Hepatocyte (in vitro differentiated cells): ENCODE results near the gene PITPNC1. TPM values are rescaled to one million over a fixed set of nuclear protein-coding genes. Genes with fewer than 3 reads are reported as not detected.

Source experiments
- DNase-seq: peaks from one replicate; pipeline ENCODE4 v3.0.0-alpha.2; 2016; ENCODE audit warnings: low spot score
- H2AFZ ChIP-seq: fragments of 200-600 bp; sonication (generic); 2 replicates; pipeline ENCODE4 v1.6.0; 2016; ENCODE audit warnings: antibody characterized with exemption, mild to moderate bottlenecking
- H3K27ac ChIP-seq: fragments of 200-600 bp; sonication (generic); 2 replicates; pipeline ENCODE4 v1.5.1; 2016; ENCODE audit warnings: mild to moderate bottlenecking
- H3K27me3 ChIP-seq: fragments of 200-600 bp; sonication (generic); 2 replicates; pipeline ENCODE4 v1.6.1; 2016
- H3K36me3 ChIP-seq: fragments of 200-600 bp; sonication (generic); replicated peaks from 2 replicates; pipeline ENCODE4 v1.5.1; 2016; ENCODE audit warnings: low read depth; ENCODE audit not compliant: insufficient read depth
- H3K4me1 ChIP-seq: fragments of 200-600 bp; sonication (generic); 2 replicates; pipeline ENCODE4 v1.5.1; 2016; ENCODE audit warnings: mild to moderate bottlenecking, moderate library complexity; ENCODE audit not compliant: insufficient read depth
- H3K4me2 ChIP-seq: fragments of 200-600 bp; sonication (generic); 2 replicates; pipeline ENCODE4 v1.6.0; 2016
- H3K4me3 ChIP-seq: fragments of 200-600 bp; sonication (generic); 2 replicates; pipeline ENCODE4 v1.5.1; 2016; ENCODE audit warnings: mild to moderate bottlenecking
- H3K79me2 ChIP-seq: fragments of 200-600 bp; sonication (generic); 2 replicates; pipeline ENCODE4 v1.6.0; 2017; ENCODE audit warnings: mild to moderate bottlenecking
- H3K9me2 ChIP-seq: fragments of 200-600 bp; sonication (generic); replicated peaks from 2 replicates; pipeline ENCODE4 v1.6.0; 2017; ENCODE audit warnings: mild to moderate bottlenecking; ENCODE audit not compliant: insufficient read depth
- H3K9me3 ChIP-seq: fragments of 200-600 bp; sonication (generic); 2 replicates; pipeline ENCODE4 v1.5.1; 2016; ENCODE audit warnings: low read depth, mild to moderate bottlenecking
- H4K20me1 ChIP-seq: fragments of 200-600 bp; sonication (generic); 2 replicates; pipeline ENCODE4 v1.6.0; 2016; ENCODE audit warnings: mild to moderate bottlenecking; ENCODE audit not compliant: insufficient read depth, poor library complexity, severe bottlenecking
- EZH2 ChIP-seq: fragments of 200-600 bp; sonication (generic); IDR thresholded peaks from 2 replicates; pipeline ENCODE4 v1.6.1; 2016; ENCODE audit warnings: antibody characterized with exemption, mild to moderate bottlenecking, borderline replicate concordance
- EZH2phosphoT487 ChIP-seq: fragments of 200-600 bp; sonication (generic); IDR thresholded peaks from one replicate; pipeline ENCODE4 v1.6.1; 2018; ENCODE audit warnings: antibody characterized with exemption, mild to moderate bottlenecking, low read depth, moderate library complexity; ENCODE audit not compliant: unreplicated experiment, severe bottlenecking
- WGBS: methylation state at CpG from one replicate; pipeline ENCODE4 v1.1.6; 2016; ENCODE audit warnings: low lambda C conversion rate; ENCODE audit errors: missing lambda C conversion rate; 5-methylcytosine and 5-hydroxymethylcytosine counted together
- polyA plus RNA-seq: library from polyadenylated mRNA; unstranded; fragments of >200 nt; fragmentation: Nextera tagmentation; extraction: Ambion mirVana; gene quantifications from 2 replicates; pipeline ENCODE4 v1.2.1, GENCODE V29; 2016
- total RNA-seq: library from RNA; depleted of rRNA; stranded (reverse); fragments of >200 nt; gene quantifications from 2 replicates; pipeline ENCODE4 v1.2.3, GENCODE V29; 2014
- TF ChIP-seq, protein P1 (sequence below): fragments of 200-600 bp; sonication (generic); IDR thresholded peaks from 2 replicates; pipeline ENCODE4 v1.5.1; 2016; ENCODE audit warnings: antibody characterized with exemption, mild to moderate bottlenecking; ENCODE audit not compliant: poor library complexity

PITPNC1 gene
- total and polyA plus RNA-seq, 2 experiments from 2014 or later, result 4.6 to 8.1 TPM

DNA sequence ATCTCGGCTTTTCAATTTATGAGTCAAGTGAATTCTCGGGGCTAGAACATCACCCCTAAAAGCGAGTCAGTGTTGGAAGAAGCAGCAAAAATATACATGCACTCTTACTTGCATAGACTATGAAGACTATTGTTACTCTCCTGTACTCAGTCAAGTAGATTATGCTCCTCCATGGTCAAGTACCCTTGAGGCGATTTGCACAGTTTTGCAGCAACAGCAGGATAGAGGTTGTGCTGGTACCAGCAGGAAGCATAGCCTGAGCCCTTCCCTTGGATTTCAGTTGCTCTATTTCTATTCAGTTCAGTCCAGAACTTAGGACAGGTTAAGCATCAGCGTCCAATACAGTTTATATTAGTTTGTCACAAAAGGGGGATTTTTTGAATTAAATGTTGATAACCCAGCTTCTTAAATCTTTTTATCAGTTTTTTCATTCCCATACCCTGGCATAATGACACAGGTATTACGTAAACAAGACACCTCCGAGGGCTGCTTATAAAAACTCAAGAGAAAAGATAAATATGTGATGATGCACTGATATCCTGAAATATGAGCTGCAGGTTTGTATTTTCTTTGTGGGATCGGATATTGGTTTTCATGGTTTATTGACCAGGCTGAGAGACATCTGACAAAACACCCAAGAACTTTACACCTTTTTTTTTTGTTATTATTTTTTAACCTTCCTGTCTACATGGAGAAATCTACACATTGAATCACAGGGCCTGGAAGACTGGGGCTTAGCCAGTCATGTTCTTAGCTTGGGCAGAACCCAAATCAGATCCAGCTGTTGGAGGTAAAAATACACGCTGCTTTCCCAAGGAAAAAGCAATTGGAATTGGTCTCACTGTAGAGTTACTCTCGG is 144.1 kb downstream of the PITPNC1 start:
- WGBS, result 68% methylated on average over 10 of the region's 10 CpGs

DNA sequence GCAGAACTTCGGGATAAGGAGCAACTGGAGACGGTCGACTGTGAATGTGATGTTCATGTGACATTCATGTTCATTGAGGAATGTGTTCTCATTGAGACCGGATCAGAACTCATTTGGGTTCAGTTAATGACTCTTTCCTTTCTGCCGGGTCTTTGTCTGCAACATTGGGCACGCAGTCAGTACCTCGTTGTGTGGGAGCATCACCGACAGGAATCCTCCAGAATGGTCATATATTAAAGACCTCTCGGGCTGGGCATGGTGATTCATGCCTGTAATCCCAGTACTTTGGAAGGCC is 144.6 kb downstream of the PITPNC1 start:
- Histone ChIP-seq H3K27ac (no peak overlapping the region), H3K36me3 (no peaks in the 10 kb centered on the region), H3K79me2 (no peaks in the 10 kb centered on the region), H3K4me2 (no peak overlapping the region), H3K27me3 (no peaks in the 10 kb centered on the region), H3K9me3 (no peaks in the 10 kb centered on the region), H3K9me2 (no peaks in the 10 kb centered on the region), H2AFZ (no peak overlapping the region), H3K4me3 (no peak overlapping the region), H4K20me1 (no peaks in the 10 kb centered on the region), H3K4me1 (no peaks in the 10 kb centered on the region)
- WGBS, result 86% methylated on average over 9 of the region's 9 CpGs
- TF ChIP-seq, protein P1, sequence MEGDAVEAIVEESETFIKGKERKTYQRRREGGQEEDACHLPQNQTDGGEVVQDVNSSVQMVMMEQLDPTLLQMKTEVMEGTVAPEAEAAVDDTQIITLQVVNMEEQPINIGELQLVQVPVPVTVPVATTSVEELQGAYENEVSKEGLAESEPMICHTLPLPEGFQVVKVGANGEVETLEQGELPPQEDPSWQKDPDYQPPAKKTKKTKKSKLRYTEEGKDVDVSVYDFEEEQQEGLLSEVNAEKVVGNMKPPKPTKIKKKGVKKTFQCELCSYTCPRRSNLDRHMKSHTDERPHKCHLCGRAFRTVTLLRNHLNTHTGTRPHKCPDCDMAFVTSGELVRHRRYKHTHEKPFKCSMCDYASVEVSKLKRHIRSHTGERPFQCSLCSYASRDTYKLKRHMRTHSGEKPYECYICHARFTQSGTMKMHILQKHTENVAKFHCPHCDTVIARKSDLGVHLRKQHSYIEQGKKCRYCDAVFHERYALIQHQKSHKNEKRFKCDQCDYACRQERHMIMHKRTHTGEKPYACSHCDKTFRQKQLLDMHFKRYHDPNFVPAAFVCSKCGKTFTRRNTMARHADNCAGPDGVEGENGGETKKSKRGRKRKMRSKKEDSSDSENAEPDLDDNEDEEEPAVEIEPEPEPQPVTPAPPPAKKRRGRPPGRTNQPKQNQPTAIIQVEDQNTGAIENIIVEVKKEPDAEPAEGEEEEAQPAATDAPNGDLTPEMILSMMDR, result no peak
- TF ChIP-seq EZH2phosphoT487, result no peak
- TF ChIP-seq EZH2, result no peak
- no peak for DNase-seq

More for the DNA sequence above, 144.1 kb downstream of the PITPNC1 start:
- no peak for DNase-seq
- Histone ChIP-seq H3K4me2 (no peak overlapping the region), H3K27me3 (no peaks in the 10 kb centered on the region), H3K79me2 (no peaks in the 10 kb centered on the region), H3K27ac (no peak overlapping the region), H4K20me1 (no peaks in the 10 kb centered on the region), H2AFZ (no peak overlapping the region), H3K36me3 (no peaks in the 10 kb centered on the region), H3K4me1 (no peaks in the 10 kb centered on the region), H3K9me2 (no peaks in the 10 kb centered on the region), H3K4me3 (no peak overlapping the region), H3K9me3 (no peaks in the 10 kb centered on the region)
- TF ChIP-seq, protein P1, result no peak
- TF ChIP-seq EZH2 (no peak), EZH2phosphoT487 (no peak)

DNA sequence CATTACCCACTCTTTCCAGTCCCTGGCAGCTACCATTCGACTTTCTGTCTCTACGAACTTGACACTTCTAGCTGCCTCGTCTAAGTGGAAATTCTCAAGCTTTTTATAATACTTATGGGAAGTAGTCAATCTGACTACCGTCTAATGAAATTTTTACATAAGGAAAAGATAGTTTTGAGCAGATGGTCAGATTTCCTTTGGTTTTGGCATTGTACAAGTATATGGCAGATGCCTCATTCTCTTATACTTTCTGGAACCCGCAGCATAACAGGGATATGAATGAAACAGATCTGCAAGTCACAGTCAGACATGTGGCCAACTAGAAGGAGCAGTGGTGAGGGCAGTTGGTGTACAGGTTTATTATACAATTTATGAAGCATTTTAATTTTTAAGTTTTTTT is 146.0 kb downstream of the PITPNC1 start:
- DNase-seq, result no peak
- TF ChIP-seq, protein P1, result no peak
- TF ChIP-seq EZH2phosphoT487 (no peak), EZH2 (no peak)
- H2AFZ ChIP-seq, result no peak overlapping the region
- no peaks in the 10 kb centered on the region for H3K9me2 ChIP-seq
- H3K27me3 ChIP-seq, result no peaks in the 10 kb centered on the region
- H3K27ac ChIP-seq, result no peak overlapping the region
- H4K20me1 ChIP-seq, result no peaks in the 10 kb centered on the region
- no peaks in the 10 kb centered on the region for H3K9me3 ChIP-seq
- no peaks in the 10 kb centered on the region for H3K36me3 ChIP-seq
- WGBS, result 85% methylated on average over 5 of the region's 5 CpGs
- no peaks in the 10 kb centered on the region for H3K79me2 ChIP-seq
- no peak overlapping the region for H3K4me3 ChIP-seq
- no peaks in the 10 kb centered on the region for H3K4me1 ChIP-seq
- no peak overlapping the region for H3K4me2 ChIP-seq
